Measurements from ENCODE around the gene TM9SF1. TPM values are rescaled to one million over a fixed set of nuclear protein-coding genes. Genes with fewer than 3 reads are reported as not detected.

Gene TM9SF1
- total and polyA plus RNA-seq, 2 donors (not counting 1 experiment from before 2014, with no cell fraction given): 7.6 to 24.5 TPM

GRCh38 chr14:24238527-24239037 lies 43.3 kb upstream of the TM9SF1 start:
- Histone ChIP-seq H3K4me1 (ENCODE audit: control insufficient read depth in 2 of 2, insufficient read depth in 2 of 2, low read length in 2 of 2) (peaks cover 43 to 45% of the 10 kb centered on the region in 2 donors), H4K20me1 (ENCODE audit: control insufficient read depth, insufficient read depth, low read length, poor library complexity, severe bottlenecking) (peaks cover 49% of the 10 kb centered on the region), H3K4me3 (ENCODE audit: control extremely low read depth in 1 of 5, extremely low read depth in 1 of 5, insufficient read depth in 1 of 5, low read depth in 2 of 5, low read length in 4 of 5) (no peak overlapping the region), H3K4me2 (replicated peaks; ENCODE audit: low read depth, low read length, poor library complexity, severe bottlenecking) (peak overlapping the region; percentile 10), H2AFZ (ENCODE audit: insufficient read depth, low read depth, low read length, poor library complexity, severe bottlenecking) (no peak overlapping the region), H3K36me3 (replicated peaks in 1 of 2; ENCODE audit: control extremely low read depth in 1 of 2, control insufficient read depth in 1 of 2, extremely low read depth in 1 of 2, insufficient read depth in 2 of 2, low read length in 1 of 2) (peaks cover 2 to 63% of the 10 kb centered on the region in 2 experiments), H3K79me2 (ENCODE audit: control insufficient read depth, insufficient read depth, low read length) (peaks cover 52% of the 10 kb centered on the region), H3K27ac (ENCODE audit: low read length in 2 of 2) (no peak overlapping the region), H3K9me3 (ENCODE audit: control extremely low read depth in 1 of 3, control insufficient read depth in 2 of 3, insufficient read depth in 1 of 3, low read length in 2 of 3) (no peaks in the 10 kb centered on the region), H3K9ac (ENCODE audit: low read length) (no peak overlapping the region), H3K27me3 (replicated peaks in 1 of 4; ENCODE audit: control extremely low read depth in 1 of 4, control insufficient read depth in 3 of 4, insufficient read depth in 4 of 4, low read length in 3 of 4) (no peaks in the 10 kb centered on the region)
- 95% methylated on average over 5 of the region's 5 CpGs for WGBS (ENCODE audit: insufficient coverage)
- no peaks in the 10 kb centered on the region for H3K27me3 Mint-ChIP-seq
- H3K9me3 Mint-ChIP-seq (ENCODE audit: insufficient read depth): no peaks in the 10 kb centered on the region
- POLR2A ChIA-PET: interaction anchor here (0.6 to 1.1 kb wide), 2 partner anchors 25 to 43 kb away, joined by 3 read pairs; partner anchors contain the start of gene CHMP4A
- CTCF ChIA-PET: interaction anchor here (1.7 kb wide), 1 partner anchor 95 kb away, joined by 5 read pairs; no protein-coding TSS in a partner anchor
- intact Hi-C loops (cut with micrococcal nuclease): no loop called here
- DNase-seq: no peak
- H3K4me1 Mint-ChIP-seq: peaks cover 72% of the 10 kb centered on the region
- no peak for ATAC-seq (ENCODE audit: low read depth)
- H3K4me3 Mint-ChIP-seq: no peak overlapping the region
- peak overlapping the region; percentile 38 for H3K27ac Mint-ChIP-seq
- no peak for TF ChIP-seq EZH2 (IDR thresholded peaks at IDR 0.05; ENCODE audit: borderline replicate concordance, insufficient read depth, low read depth, low read length, poor library complexity, severe bottlenecking)
- TF ChIP-seq, protein P1, sequence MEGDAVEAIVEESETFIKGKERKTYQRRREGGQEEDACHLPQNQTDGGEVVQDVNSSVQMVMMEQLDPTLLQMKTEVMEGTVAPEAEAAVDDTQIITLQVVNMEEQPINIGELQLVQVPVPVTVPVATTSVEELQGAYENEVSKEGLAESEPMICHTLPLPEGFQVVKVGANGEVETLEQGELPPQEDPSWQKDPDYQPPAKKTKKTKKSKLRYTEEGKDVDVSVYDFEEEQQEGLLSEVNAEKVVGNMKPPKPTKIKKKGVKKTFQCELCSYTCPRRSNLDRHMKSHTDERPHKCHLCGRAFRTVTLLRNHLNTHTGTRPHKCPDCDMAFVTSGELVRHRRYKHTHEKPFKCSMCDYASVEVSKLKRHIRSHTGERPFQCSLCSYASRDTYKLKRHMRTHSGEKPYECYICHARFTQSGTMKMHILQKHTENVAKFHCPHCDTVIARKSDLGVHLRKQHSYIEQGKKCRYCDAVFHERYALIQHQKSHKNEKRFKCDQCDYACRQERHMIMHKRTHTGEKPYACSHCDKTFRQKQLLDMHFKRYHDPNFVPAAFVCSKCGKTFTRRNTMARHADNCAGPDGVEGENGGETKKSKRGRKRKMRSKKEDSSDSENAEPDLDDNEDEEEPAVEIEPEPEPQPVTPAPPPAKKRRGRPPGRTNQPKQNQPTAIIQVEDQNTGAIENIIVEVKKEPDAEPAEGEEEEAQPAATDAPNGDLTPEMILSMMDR (IDR thresholded peaks at IDR 0.05): no peak

DNA sequence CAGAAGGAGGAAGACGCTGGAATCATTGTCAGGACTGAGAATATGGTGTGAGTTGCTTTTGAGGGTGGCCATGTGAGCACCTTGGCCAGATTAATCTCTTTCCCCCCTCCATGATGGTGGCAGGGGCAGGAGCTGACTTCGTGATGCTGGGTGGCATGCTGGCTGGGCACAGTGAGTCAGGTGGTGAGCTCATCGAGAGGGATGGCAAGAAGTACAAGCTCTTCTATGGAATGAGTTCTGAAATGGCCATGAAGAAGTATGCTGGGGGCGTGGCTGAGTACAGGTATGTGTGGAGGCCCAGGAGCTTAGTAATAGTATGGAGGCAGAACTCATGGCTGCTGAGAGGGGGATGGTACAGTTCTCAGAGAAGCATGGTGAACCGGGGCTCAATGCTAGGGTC lies 42.9 kb upstream of the TM9SF1 start:
- no peak for ATAC-seq (ENCODE audit: low read depth)
- Histone ChIP-seq H2AFZ (ENCODE audit: insufficient read depth, low read depth, low read length, poor library complexity, severe bottlenecking) (no peak overlapping the region), H3K9me3 (ENCODE audit: control extremely low read depth in 1 of 3, control insufficient read depth in 2 of 3, insufficient read depth in 1 of 3, low read length in 2 of 3) (no peaks in the 10 kb centered on the region), H3K9ac (ENCODE audit: low read length) (no peak overlapping the region), H3K4me1 (ENCODE audit: control insufficient read depth in 2 of 2, insufficient read depth in 2 of 2, low read length in 2 of 2) (peaks cover 43 to 45% of the 10 kb centered on the region in 2 donors), H3K27ac (ENCODE audit: low read length in 2 of 2) (no peak overlapping the region), H3K79me2 (ENCODE audit: control insufficient read depth, insufficient read depth, low read length) (peaks cover 57% of the 10 kb centered on the region), H3K4me3 (ENCODE audit: control extremely low read depth in 1 of 5, extremely low read depth in 1 of 5, insufficient read depth in 1 of 5, low read depth in 2 of 5, low read length in 4 of 5) (no peak overlapping the region), H4K20me1 (ENCODE audit: control insufficient read depth, insufficient read depth, low read length, poor library complexity, severe bottlenecking) (peaks cover 49% of the 10 kb centered on the region), H3K4me2 (replicated peaks; ENCODE audit: low read depth, low read length, poor library complexity, severe bottlenecking) (no peak overlapping the region), H3K36me3 (replicated peaks in 1 of 2; ENCODE audit: control extremely low read depth in 1 of 2, control insufficient read depth in 1 of 2, extremely low read depth in 1 of 2, insufficient read depth in 2 of 2, low read length in 1 of 2) (peaks cover 2 to 63% of the 10 kb centered on the region in 2 experiments), H3K27me3 (replicated peaks in 1 of 4; ENCODE audit: control extremely low read depth in 1 of 4, control insufficient read depth in 3 of 4, insufficient read depth in 4 of 4, low read length in 3 of 4) (no peaks in the 10 kb centered on the region)
- ChIA-PET CTCF (interaction anchor here (1.7 kb wide), 1 partner anchor 95 kb away, joined by 5 read pairs; no protein-coding TSS in a partner anchor), POLR2A (interaction anchor here (0.6 kb wide), 1 partner anchor 25 kb away, joined by 3 read pairs; the partner anchor contains the start of gene CHMP4A)
- Mint-ChIP-seq H3K4me1 (peaks cover 72% of the 10 kb centered on the region), H3K4me3 (no peak overlapping the region), H3K9me3 (ENCODE audit: insufficient read depth) (no peaks in the 10 kb centered on the region), H3K27me3 (no peaks in the 10 kb centered on the region), H3K27ac (peak overlapping the region; percentile 38)
- intact Hi-C loops (cut with micrococcal nuclease): no loop called here
- no peak for DNase-seq
- TF ChIP-seq, protein P1 (IDR thresholded peaks at IDR 0.05): no peak
- no peak for TF ChIP-seq EZH2 (IDR thresholded peaks at IDR 0.05; ENCODE audit: borderline replicate concordance, insufficient read depth, low read depth, low read length, poor library complexity, severe bottlenecking)
- 97% methylated on average over 4 of the region's 5 CpGs for WGBS (ENCODE audit: insufficient coverage)
